ENCODE data around the gene PCGF3.
"Not testable (repeated sequence)": the region's sequence is repeated elsewhere in the genome, so short reads cannot be mapped to it uniquely, and the experiment has no call there.

PCGF3 gene

DNA sequence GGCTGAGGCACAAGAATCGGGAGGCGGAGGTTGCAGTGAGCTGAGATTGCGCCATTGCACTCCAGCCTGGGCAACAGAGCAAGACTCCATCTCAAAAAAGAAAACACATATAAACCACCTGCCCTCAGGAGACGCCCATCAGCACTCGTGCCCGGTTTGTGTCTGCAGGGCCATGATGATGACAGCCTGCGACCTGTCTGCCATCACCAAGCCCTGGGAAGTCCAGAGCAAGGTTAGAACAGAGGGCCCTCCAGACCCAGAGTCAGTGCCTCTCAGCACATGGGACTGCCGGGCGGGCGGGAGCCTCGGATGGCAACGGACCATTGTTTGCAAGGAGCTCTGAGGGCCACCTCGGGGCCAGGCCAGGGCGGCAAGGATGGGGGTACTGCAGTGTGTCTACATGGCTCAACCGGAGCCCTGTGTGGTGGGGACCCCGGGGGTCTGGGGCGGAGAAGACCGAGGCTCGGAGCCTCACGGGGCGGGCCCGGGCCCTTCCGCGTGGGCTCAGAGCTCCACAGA, 40.9 kb upstream of the PCGF3 start:
- H3K4me3 ChIP-seq (ENCODE audit: insufficient read length, low read depth), result no peak overlapping the region
- peaks cover 13% of the 10 kb centered on the region for H3K4me1 ChIP-seq (ENCODE audit: insufficient read depth, insufficient read length)
- peaks cover 19% of the 10 kb centered on the region for H3K36me3 ChIP-seq (ENCODE audit: insufficient read depth, insufficient read length, low read length)
- TF ChIP-seq SUZ12 (IDR thresholded peaks at IDR 0.05; ENCODE audit: extremely low read depth, insufficient read depth, insufficient read length) (no peak), YY1 (IDR thresholded peaks at IDR 0.05; ENCODE audit: insufficient read depth, insufficient read length) (no peak), ZNF274 (IDR thresholded peaks at IDR 0.05; ENCODE audit: low read depth, low read length) (no peak)
- H3K9me3 ChIP-seq (ENCODE audit: insufficient read depth, low read length), result no peaks in the 10 kb centered on the region
- peak overlapping the region; percentile 23 for H3K9ac ChIP-seq (ENCODE audit: insufficient read length, low read depth)
- H3K27me3 ChIP-seq (ENCODE audit: insufficient read depth, insufficient read length), result no peaks in the 10 kb centered on the region
- no peak for DNase-seq (ENCODE audit: low read depth, low spot score)

DNA sequence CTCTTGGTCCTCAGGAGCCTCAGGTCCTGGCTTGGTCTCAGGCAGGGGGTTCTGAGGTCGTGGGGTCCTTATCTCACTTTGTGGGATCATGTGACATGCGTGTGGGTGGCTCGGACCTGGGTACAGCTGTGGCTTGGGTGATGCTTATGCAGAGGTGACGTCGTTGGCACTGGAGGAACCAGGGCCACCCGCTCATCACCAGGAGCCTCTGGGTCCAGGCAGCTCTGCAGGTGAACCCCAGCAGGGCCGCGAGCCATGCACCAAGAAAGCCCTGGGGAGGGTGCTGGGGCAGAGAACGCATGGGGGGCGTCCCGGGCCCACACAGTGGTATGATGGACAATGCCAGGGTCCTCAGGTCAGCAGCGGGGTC, 40.3 kb upstream of the PCGF3 start:
- no peak for DNase-seq (ENCODE audit: low read depth, low spot score)
- Histone ChIP-seq H3K4me1 (ENCODE audit: insufficient read depth, insufficient read length) (peaks cover 13% of the 10 kb centered on the region), H3K36me3 (ENCODE audit: insufficient read depth, insufficient read length, low read length) (peaks cover 18% of the 10 kb centered on the region), H3K4me3 (ENCODE audit: insufficient read length, low read depth) (no peak overlapping the region), H3K9ac (ENCODE audit: insufficient read length, low read depth) (peak overlapping the region; percentile 50), H3K27me3 (ENCODE audit: insufficient read depth, insufficient read length) (no peaks in the 10 kb centered on the region), H3K9me3 (ENCODE audit: insufficient read depth, low read length) (no peaks in the 10 kb centered on the region)
- TF ChIP-seq ZNF274 (IDR thresholded peaks at IDR 0.05; ENCODE audit: low read depth, low read length) (no peak), YY1 (IDR thresholded peaks at IDR 0.05; ENCODE audit: insufficient read depth, insufficient read length) (no peak), SUZ12 (IDR thresholded peaks at IDR 0.05; ENCODE audit: extremely low read depth, insufficient read depth, insufficient read length) (no peak)

DNA sequence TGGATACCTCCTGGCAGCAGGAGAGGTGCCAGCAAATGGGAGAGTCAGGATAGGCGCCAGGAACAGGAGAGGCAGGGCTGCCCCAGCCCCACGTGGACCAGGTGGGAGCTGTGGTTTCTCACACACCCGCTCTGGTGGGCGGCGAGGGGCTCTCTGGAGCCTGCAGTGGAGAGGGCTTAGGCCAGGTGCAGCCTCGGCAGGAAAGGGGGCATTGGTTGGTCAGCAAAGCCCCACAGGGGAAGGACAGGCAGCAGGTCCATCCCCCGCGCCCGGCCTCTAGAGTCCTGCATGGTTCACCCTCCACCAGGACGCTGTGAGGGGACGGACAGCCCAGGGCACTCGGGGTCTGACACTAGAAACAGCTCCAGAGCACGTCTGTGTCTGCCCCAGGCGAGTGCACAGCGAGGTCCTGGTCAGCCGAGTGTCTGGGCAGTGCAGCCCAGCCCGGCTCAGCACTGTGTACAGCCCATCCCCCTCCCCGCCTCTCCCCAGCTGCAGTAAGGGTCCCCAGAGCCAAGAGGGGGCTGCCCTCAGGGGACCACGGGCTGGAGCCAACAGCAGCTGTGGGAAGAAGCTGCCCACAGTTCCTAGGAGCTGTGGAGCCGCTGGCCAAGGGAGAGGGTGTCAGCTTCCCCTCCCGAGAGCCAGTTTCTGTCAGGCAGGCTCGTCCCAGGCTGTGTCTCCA, 39.7 kb upstream of the PCGF3 start:
- TF ChIP-seq YY1 (IDR thresholded peaks at IDR 0.05; ENCODE audit: insufficient read depth, insufficient read length) (no peak), ZNF274 (IDR thresholded peaks at IDR 0.05; ENCODE audit: low read depth, low read length) (no peak), SUZ12 (IDR thresholded peaks at IDR 0.05; ENCODE audit: extremely low read depth, insufficient read depth, insufficient read length) (no peak)
- Histone ChIP-seq H3K36me3 (ENCODE audit: insufficient read depth, insufficient read length, low read length) (peaks cover 20% of the 10 kb centered on the region), H3K4me3 (ENCODE audit: insufficient read length, low read depth) (no peak overlapping the region), H3K9me3 (ENCODE audit: insufficient read depth, low read length) (no peaks in the 10 kb centered on the region), H3K9ac (ENCODE audit: insufficient read length, low read depth) (peak overlapping the region; percentile 50), H3K27me3 (ENCODE audit: insufficient read depth, insufficient read length) (no peaks in the 10 kb centered on the region), H3K4me1 (ENCODE audit: insufficient read depth, insufficient read length) (peaks cover 13% of the 10 kb centered on the region)
- no peak for DNase-seq (ENCODE audit: low read depth, low spot score)

- Histone ChIP-seq H3K9me3 (ENCODE audit: insufficient read depth, low read length) (no peaks in the 10 kb centered on the region), H3K4me1 (ENCODE audit: insufficient read depth, insufficient read length) (peaks cover 13% of the 10 kb centered on the region), H3K27me3 (ENCODE audit: insufficient read depth, insufficient read length) (no peaks in the 10 kb centered on the region), H3K4me3 (ENCODE audit: insufficient read length, low read depth) (no peak overlapping the region), H3K9ac (ENCODE audit: insufficient read length, low read depth) (peak overlapping the region; percentile 50), H3K36me3 (ENCODE audit: insufficient read depth, insufficient read length, low read length) (peaks cover 25% of the 10 kb centered on the region)
- TF ChIP-seq ZNF274 (IDR thresholded peaks at IDR 0.05; ENCODE audit: low read depth, low read length), result no peak
- TF ChIP-seq YY1 (IDR thresholded peaks at IDR 0.05; ENCODE audit: insufficient read depth, insufficient read length), result no peak
- no peak for TF ChIP-seq SUZ12 (IDR thresholded peaks at IDR 0.05; ENCODE audit: extremely low read depth, insufficient read depth, insufficient read length)
- no peak for DNase-seq (ENCODE audit: low read depth, low spot score)
These were observed 39.2 kb upstream of the PCGF3 start for GRCh38 chr4:666436-666810.

DNA sequence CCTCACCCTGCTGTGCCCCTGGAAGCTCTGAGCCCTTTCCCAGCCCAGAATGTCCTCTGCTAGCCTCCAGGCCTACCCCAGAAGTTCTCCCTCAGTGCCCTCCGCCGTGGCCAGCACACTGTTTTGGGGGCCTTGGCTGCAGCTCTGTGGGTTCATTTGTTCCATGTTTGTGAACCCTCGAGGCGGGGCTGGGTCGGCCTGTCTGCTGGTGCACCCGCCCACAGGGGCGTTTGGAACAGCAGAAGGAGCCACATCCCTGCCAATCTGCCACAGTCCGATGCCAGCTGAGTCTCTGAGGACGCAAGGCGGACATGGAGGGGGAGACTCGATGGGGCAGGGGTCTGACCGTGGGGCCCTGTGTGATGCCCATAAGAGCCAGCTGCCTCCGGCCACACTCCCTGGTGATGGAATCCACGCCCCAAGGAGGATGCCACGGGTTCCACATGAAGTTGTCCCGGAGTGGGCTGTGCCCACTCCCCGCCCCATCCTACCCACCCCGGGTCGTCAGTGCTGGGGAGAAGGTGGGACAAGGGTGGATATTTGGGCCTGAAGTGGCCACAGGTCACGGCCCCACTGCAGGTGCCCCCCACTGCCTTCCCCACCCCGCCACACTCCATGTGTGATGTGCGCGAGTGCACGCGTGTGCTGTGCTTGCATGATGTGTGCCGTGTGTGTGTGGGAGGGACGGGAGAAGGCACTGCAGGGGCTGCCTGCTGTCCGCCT, 38.6 kb upstream of the PCGF3 start:
- Histone ChIP-seq H3K36me3 (ENCODE audit: insufficient read depth, insufficient read length, low read length) (peaks cover 27% of the 10 kb centered on the region), H3K9ac (ENCODE audit: insufficient read length, low read depth) (no peak overlapping the region), H3K9me3 (ENCODE audit: insufficient read depth, low read length) (no peaks in the 10 kb centered on the region), H3K4me1 (ENCODE audit: insufficient read depth, insufficient read length) (peaks cover 13% of the 10 kb centered on the region), H3K27me3 (ENCODE audit: insufficient read depth, insufficient read length) (no peaks in the 10 kb centered on the region), H3K4me3 (ENCODE audit: insufficient read length, low read depth) (no peak overlapping the region)
- TF ChIP-seq SUZ12 (IDR thresholded peaks at IDR 0.05; ENCODE audit: extremely low read depth, insufficient read depth, insufficient read length), result no peak
- no peak for TF ChIP-seq YY1 (IDR thresholded peaks at IDR 0.05; ENCODE audit: insufficient read depth, insufficient read length)
- no peak for TF ChIP-seq ZNF274 (IDR thresholded peaks at IDR 0.05; ENCODE audit: low read depth, low read length)
- no peak for DNase-seq (ENCODE audit: low read depth, low spot score)

GRCh38 chr4:667545-667925, 38.1 kb upstream of the PCGF3 start:
- no peak for DNase-seq (ENCODE audit: low read depth, low spot score)
- H3K4me1 ChIP-seq (ENCODE audit: insufficient read depth, insufficient read length), result peaks cover 13% of the 10 kb centered on the region
- H3K27me3 ChIP-seq (ENCODE audit: insufficient read depth, insufficient read length), result no peaks in the 10 kb centered on the region
- TF ChIP-seq SUZ12 (IDR thresholded peaks at IDR 0.05; ENCODE audit: extremely low read depth, insufficient read depth, insufficient read length) (no peak), ZNF274 (IDR thresholded peaks at IDR 0.05; ENCODE audit: low read depth, low read length) (no peak), YY1 (IDR thresholded peaks at IDR 0.05; ENCODE audit: insufficient read depth, insufficient read length) (no peak)
- H3K36me3 ChIP-seq (ENCODE audit: insufficient read depth, insufficient read length, low read length), result peaks cover 27% of the 10 kb centered on the region
- H3K4me3 ChIP-seq (ENCODE audit: insufficient read length, low read depth), result no peak overlapping the region
- H3K9ac ChIP-seq (ENCODE audit: insufficient read length, low read depth), result no peak overlapping the region
- H3K9me3 ChIP-seq (ENCODE audit: insufficient read depth, low read length), result no peaks in the 10 kb centered on the region

- H3K27me3 ChIP-seq (ENCODE audit: insufficient read depth, insufficient read length); H3K9me3 ChIP-seq (ENCODE audit: insufficient read depth, low read length); H3K4me3 ChIP-seq (ENCODE audit: insufficient read length, low read depth); H3K9ac ChIP-seq (ENCODE audit: insufficient read length, low read depth); DNase-seq (ENCODE audit: low read depth, low spot score): not testable (repeated sequence)
- Histone ChIP-seq H3K36me3 (ENCODE audit: insufficient read depth, insufficient read length, low read length) (peaks cover 34% of the 10 kb centered on the region), H3K4me1 (ENCODE audit: insufficient read depth, insufficient read length) (peaks cover 10% of the 10 kb centered on the region)
These were observed 37.4 kb upstream of the PCGF3 start for GRCh38 chr4:668219-668618.

DNA sequence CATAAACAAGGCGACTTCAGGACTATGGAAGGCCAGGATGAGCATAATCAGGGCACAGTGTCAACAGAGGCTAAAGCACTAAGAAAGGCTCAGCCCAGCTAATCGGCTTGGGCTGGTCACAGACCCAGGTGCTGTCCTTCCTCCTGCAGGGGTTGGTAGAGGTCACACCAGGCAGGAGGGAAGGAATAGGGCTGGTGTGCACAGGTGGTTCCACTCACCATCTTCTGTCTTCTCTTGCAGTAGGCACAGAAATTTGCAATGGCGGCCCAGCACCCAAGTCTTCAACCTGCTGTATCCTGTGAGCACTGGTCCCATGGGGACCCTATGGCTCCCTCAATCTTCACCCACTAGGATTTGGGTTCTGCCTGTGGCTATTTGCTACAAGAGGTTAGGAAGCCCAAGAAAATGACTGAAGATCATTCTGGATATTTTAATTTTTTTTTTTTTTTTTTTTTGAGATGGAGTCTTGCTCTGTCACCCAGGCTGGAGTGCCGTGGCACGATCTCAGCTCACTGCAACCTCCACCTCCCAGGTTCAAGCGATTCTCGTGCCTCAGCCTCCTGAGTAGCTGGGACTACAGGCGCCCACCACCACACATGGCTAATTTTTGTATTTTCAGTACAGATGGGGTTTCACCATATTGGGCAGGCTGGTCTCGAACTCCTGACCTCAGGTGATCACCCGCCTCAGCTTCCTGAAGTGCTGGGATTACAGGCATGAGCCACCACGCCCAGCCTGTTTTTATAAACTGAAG, 35.6 kb upstream of the PCGF3 start:
- H3K4me3 ChIP-seq (ENCODE audit: insufficient read length, low read depth); DNase-seq (ENCODE audit: low read depth, low spot score); H3K9ac ChIP-seq (ENCODE audit: insufficient read length, low read depth); H3K27me3 ChIP-seq (ENCODE audit: insufficient read depth, insufficient read length); H3K9me3 ChIP-seq (ENCODE audit: insufficient read depth, low read length): not testable (repeated sequence)
- Histone ChIP-seq H3K4me1 (ENCODE audit: insufficient read depth, insufficient read length) (peaks cover 15% of the 10 kb centered on the region), H3K36me3 (ENCODE audit: insufficient read depth, insufficient read length, low read length) (peaks cover 37% of the 10 kb centered on the region)
